HepG2 (cell line): ENCODE data around the gene EPB41L1. TPM values are rescaled to one million over a fixed set of nuclear protein-coding genes. Genes with fewer than 3 reads are reported as not detected.

ENCODE experiments used
- MAFF ChIP-seq: IDR thresholded peaks from 2 replicates; pipeline ENCODE4 v1.6.1; 2011; ENCODE audit warnings: low read depth, low read length, improper control_type of control experiment
- MYNN ChIP-seq: sonication (generic); formaldehyde crosslinking; IDR thresholded peaks from 2 replicates; pipeline ENCODE4 v1.4.0; 2020; ENCODE audit warnings: mild to moderate bottlenecking, low read depth, missing genetic modification reagents
- SNRNP70 ChIP-seq: fragments of 200-400 bp; formaldehyde crosslinking; IDR thresholded peaks from 2 replicates; pipeline ENCODE4 v1.6.1; 2017; ENCODE audit warnings: mild to moderate bottlenecking, low read depth, low read length, moderate library complexity
- WIZ ChIP-seq: sonication (generic); formaldehyde crosslinking; IDR thresholded peaks from 2 replicates; pipeline ENCODE4 v1.5.1; 2020; ENCODE audit warnings: mild to moderate bottlenecking, missing genetic modification reagents
- ZBTB7B ChIP-seq: sonication (generic); formaldehyde crosslinking; IDR thresholded peaks from 2 replicates; pipeline ENCODE4 v1.4.0; 2020; ENCODE audit warnings: missing genetic modification reagents
- ZNF274 ChIP-seq: sonication (generic); formaldehyde crosslinking; IDR thresholded peaks from 2 replicates; pipeline ENCODE4 v1.5.1; 2020; ENCODE audit warnings: mild to moderate bottlenecking, missing genetic modification reagents
- ZNF546 ChIP-seq: sonication (generic); formaldehyde crosslinking; conservative IDR thresholded peaks from 2 replicates; pipeline ENCODE4 v1.8.1; 2023; ENCODE audit warnings: mild to moderate bottlenecking, missing genetic modification reagents
- ZNF883 ChIP-seq: sonication (generic); formaldehyde crosslinking; IDR thresholded peaks from 2 replicates; pipeline ENCODE4 v1.5.1; 2020; ENCODE audit warnings: mild to moderate bottlenecking, missing genetic modification reagents; ENCODE audit errors: not compliant biosample characterization
- polyA plus RNA-seq, 8 experiments: library from polyadenylated mRNA; depleted of rRNA in 3 of 8; stranded (reverse) in 7 of 8; unstranded in 1 of 8; fragments of >200 nt; fragmentation: Illumina TruSeq in 4 of 8; extraction: Trizol in 4 of 8; gene quantifications; 2 replicates each; pipeline versions ENCODE4 v1.2.1 to v1.2.3, GENCODE V29; 2011 to 2016; ENCODE audit warnings: low read depth in 4 of 8, missing spikeins in 1 of 8, mixed read lengths in 1 of 8; ENCODE audit not compliant: insufficient read depth in 1 of 8
- total RNA-seq, 5 experiments: library from RNA; depleted of rRNA; stranded (reverse); fragments of >200 nt; fragmentation: Illumina TruSeq; extraction: Trizol; gene quantifications; 2 replicates each; pipeline ENCODE4 v1.2.3, GENCODE V29; 2016; ENCODE audit warnings: low read depth in 1 of 5
- TF ChIP-seq, protein P1 (sequence below): sonication (generic); formaldehyde crosslinking; IDR thresholded peaks from 2 replicates; pipeline ENCODE4 v1.4.0; 2020; ENCODE audit warnings: missing genetic modification reagents
- TF ChIP-seq, protein P2 (sequence below): sonication (generic); formaldehyde crosslinking; IDR thresholded peaks from 2 replicates; pipeline ENCODE4 v1.4.0; 2020; ENCODE audit warnings: missing genetic modification reagents, borderline replicate concordance
- TF ChIP-seq, protein P3 (sequence below): sonication (generic); formaldehyde crosslinking; IDR thresholded peaks from 2 replicates; pipeline ENCODE4 v1.5.0; 2020; ENCODE audit warnings: missing genetic modification reagents
- TF ChIP-seq, protein P4 (sequence below): sonication (generic); formaldehyde crosslinking; IDR thresholded peaks from 2 replicates; pipeline ENCODE4 v1.8.0; 2022; ENCODE audit warnings: mild to moderate bottlenecking, missing genetic modification reagents; ENCODE audit not compliant: insufficient replicate concordance
- TF ChIP-seq, protein P5 (sequence below): sonication (generic); formaldehyde crosslinking; IDR thresholded peaks from 2 replicates; pipeline ENCODE4 v1.5.0; 2020; ENCODE audit warnings: mild to moderate bottlenecking, missing genetic modification reagents, borderline replicate concordance

The EPB41L1 gene
- total and polyA plus RNA-seq, 2 of the 13 experiments (the other 11 are each of a cell fraction or from before 2014, with no cell fraction given) = 16.7 to 39.0 TPM

DNA sequence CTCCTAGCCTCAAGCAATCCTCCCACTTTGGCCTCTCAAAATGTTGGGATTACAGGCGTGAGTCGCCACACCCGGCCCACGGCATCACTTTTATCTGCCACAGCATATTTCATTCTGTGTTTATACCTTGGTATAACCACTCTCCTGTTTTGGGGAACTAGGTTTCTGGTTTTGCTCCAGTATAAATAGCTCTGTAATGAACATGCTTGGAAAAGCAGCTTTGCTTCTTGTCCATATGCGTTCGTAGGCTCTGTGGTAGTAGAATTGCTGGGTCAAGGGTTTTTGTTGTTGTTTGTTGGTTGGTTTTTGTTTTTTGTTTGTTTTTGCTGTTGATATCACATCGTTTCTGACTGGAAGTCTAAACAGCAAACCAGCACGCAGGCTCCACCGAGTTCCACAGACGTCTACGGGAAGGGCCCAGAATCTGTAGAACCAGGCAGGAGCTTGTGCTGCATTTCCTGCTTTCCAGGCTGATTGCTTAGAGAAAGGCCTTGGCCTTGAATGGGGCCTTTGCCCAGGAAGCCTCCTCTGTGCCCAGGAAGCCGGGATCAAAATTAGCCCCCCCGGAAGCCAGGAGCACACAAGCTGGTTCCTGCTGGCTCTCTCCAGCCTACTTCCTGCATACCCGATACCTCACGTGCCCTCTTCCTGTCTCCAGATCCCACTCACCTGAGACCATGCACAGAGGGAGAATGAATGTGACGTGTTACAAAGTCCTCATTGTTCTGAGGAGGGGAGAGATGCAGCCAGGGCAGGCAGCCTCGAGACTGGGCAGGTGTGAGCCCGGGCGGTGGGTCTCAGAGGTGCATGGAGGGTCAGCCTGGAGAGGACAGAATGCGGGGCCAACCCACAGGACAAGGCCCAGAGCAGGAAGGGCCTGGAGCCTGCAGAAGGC, 116.5 kb downstream of the EPB41L1 start (continued):
- TF ChIP-seq, protein P1, sequence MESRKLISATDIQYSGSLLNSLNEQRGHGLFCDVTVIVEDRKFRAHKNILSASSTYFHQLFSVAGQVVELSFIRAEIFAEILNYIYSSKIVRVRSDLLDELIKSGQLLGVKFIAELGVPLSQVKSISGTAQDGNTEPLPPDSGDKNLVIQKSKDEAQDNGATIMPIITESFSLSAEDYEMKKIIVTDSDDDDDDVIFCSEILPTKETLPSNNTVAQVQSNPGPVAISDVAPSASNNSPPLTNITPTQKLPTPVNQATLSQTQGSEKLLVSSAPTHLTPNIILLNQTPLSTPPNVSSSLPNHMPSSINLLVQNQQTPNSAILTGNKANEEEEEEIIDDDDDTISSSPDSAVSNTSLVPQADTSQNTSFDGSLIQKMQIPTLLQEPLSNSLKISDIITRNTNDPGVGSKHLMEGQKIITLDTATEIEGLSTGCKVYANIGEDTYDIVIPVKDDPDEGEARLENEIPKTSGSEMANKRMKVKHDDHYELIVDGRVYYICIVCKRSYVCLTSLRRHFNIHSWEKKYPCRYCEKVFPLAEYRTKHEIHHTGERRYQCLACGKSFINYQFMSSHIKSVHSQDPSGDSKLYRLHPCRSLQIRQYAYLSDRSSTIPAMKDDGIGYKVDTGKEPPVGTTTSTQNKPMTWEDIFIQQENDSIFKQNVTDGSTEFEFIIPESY (CRISPR knock-in tag) = no peak
- TF ChIP-seq SNRNP70 (no peak), ZNF546 (CRISPR knock-in tag) (no peak), ZBTB7B (CRISPR knock-in tag) (0 out of 2 replicates have a peak, but pooled peaks have one; percentile 30), MYNN (CRISPR knock-in tag) (no peak), ZNF274 (CRISPR knock-in tag) (no peak; the same call in 1 of the 2 replicates), ZNF883 (CRISPR knock-in tag) (no peak), WIZ (CRISPR knock-in tag) (no peak), MAFF (no peak)
- TF ChIP-seq, protein P2, sequence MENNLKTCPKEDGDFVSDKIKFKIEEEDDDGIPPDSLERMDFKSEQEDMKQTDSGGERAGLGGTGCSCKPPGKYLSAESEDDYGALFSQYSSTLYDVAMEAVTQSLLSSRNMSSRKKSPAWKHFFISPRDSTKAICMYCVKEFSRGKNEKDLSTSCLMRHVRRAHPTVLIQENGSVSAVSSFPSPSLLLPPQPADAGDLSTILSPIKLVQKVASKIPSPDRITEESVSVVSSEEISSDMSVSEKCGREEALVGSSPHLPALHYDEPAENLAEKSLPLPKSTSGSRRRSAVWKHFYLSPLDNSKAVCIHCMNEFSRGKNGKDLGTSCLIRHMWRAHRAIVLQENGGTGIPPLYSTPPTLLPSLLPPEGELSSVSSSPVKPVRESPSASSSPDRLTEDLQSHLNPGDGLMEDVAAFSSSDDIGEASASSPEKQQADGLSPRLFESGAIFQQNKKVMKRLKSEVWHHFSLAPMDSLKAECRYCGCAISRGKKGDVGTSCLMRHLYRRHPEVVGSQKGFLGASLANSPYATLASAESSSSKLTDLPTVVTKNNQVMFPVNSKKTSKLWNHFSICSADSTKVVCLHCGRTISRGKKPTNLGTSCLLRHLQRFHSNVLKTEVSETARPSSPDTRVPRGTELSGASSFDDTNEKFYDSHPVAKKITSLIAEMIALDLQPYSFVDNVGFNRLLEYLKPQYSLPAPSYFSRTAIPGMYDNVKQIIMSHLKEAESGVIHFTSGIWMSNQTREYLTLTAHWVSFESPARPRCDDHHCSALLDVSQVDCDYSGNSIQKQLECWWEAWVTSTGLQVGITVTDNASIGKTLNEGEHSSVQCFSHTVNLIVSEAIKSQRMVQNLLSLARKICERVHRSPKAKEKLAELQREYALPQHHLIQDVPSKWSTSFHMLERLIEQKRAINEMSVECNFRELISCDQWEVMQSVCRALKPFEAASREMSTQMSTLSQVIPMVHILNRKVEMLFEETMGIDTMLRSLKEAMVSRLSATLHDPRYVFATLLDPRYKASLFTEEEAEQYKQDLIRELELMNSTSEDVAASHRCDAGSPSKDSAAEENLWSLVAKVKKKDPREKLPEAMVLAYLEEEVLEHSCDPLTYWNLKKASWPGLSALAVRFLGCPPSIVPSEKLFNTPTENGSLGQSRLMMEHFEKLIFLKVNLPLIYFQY (CRISPR knock-in tag) = no peak
- TF ChIP-seq, protein P3, sequence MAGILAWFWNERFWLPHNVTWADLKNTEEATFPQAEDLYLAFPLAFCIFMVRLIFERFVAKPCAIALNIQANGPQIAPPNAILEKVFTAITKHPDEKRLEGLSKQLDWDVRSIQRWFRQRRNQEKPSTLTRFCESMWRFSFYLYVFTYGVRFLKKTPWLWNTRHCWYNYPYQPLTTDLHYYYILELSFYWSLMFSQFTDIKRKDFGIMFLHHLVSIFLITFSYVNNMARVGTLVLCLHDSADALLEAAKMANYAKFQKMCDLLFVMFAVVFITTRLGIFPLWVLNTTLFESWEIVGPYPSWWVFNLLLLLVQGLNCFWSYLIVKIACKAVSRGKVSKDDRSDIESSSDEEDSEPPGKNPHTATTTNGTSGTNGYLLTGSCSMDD (CRISPR knock-in tag) = no peak
- TF ChIP-seq, protein P4, sequence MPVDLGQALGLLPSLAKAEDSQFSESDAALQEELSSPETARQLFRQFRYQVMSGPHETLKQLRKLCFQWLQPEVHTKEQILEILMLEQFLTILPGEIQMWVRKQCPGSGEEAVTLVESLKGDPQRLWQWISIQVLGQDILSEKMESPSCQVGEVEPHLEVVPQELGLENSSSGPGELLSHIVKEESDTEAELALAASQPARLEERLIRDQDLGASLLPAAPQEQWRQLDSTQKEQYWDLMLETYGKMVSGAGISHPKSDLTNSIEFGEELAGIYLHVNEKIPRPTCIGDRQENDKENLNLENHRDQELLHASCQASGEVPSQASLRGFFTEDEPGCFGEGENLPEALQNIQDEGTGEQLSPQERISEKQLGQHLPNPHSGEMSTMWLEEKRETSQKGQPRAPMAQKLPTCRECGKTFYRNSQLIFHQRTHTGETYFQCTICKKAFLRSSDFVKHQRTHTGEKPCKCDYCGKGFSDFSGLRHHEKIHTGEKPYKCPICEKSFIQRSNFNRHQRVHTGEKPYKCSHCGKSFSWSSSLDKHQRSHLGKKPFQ = peak; percentile 62
- TF ChIP-seq, protein P5, sequence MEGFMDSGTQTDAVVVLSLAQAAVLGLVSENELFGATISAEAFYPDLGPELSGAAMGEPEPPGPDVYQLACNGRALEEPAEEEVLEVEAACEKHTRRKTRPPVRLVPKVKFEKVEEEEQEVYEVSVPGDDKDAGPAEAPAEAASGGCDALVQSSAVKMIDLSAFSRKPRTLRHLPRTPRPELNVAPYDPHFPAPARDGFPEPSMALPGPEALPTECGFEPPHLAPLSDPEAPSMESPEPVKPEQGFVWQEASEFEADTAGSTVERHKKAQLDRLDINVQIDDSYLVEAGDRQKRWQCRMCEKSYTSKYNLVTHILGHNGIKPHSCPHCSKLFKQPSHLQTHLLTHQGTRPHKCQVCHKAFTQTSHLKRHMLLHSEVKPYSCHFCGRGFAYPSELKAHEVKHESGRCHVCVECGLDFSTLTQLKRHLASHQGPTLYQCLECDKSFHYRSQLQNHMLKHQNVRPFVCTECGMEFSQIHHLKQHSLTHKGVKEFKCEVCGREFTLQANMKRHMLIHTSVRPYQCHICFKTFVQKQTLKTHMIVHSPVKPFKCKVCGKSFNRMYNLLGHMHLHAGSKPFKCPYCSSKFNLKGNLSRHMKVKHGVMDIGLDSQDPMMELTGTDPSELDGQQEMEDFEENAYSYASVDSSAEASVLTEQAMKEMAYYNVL (CRISPR knock-in tag) = peak; percentile 17; the same call in 1 of the 2 replicates
